SK-MEL-5 (cell line): ENCODE results near the gene AGBL4. TPM values are rescaled to one million over a fixed set of nuclear protein-coding genes. Genes with fewer than 3 reads are reported as not detected.

ENCODE experiments used
- DNase-seq: peaks from one replicate; pipeline ENCODE4 v3.0.0-alpha.2; 2016; ENCODE audit warnings: low read depth, low spot score
- in situ Hi-C: cut with HindIII; loops from 2 replicates; pipeline ENCODE4 v1.10.0; 2016; ENCODE audit warnings: low sequenced_read_pairs, high pct_unique_total_duplicates, low pct_unique_long_range_greater_than_20kb
- total RNA-seq: library from RNA; depleted of rRNA; stranded (reverse); fragments of >200 nt; shearing (Covaris generic); gene quantifications from 2 replicates; pipeline ENCODE4 v1.2.3, GENCODE V29; 2014

The AGBL4 gene
- total RNA-seq, 1 experiment from 2014 or later = 0.50 TPM

DNA sequence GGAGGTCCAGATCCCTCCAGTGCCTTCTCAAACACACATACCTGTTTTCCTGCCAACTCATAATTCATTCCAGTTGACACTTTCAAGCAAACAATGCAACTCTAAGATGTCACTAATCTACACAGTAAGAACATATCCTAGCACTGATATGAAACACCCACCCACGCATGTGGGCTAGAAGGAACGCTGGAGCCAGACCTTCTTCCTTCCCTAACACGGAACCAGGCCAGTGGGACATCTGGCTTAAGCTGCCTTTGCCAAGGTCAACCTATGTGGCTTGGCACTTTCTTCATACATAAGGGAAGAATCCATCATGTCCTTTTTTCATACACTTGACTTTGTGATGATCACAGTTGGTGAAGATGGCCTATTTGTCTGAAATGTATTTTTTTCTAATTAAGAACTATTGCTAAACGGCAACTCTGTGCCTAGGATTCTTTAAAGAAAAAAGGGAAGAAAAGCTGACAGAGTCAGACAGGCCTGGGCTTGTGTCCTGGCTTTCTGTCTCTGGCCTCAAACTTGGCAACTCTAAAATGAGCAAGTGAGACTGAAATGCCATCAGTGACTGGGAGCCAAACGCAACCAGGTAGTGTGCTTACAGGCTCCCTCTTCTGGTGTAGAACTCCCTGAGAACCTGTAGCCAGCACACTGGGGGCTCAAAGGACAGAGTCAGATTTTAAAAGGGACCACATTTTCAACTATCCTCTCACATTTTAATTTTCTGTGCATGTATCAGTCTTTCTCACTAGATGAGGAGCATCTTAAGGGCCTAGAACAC is 1154.4 kb downstream of the AGBL4 start:
- in situ Hi-C loops = no loop called here
- no peak for DNase-seq

DNA sequence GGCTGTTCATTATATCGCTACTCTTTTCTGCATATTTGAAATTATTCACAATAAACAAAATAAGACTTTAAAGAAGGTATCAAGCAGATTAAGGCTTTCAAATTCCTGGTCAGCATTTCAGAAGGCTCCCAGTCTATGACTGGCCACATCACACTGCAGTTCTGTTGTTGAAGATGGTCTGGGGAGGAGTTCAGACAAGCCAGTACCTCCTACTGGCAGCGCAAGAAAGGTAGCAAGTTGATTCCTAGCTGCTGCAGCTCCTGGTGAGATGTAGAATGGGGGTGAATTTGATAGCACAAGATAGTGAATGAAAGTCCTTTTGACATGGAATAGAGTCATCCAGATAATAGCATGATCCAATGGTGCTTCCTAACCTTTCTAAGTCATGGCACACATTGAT is 1158.8 kb downstream of the AGBL4 start:
- in situ Hi-C loops = no loop called here
- DNase-seq = no peak

DNA sequence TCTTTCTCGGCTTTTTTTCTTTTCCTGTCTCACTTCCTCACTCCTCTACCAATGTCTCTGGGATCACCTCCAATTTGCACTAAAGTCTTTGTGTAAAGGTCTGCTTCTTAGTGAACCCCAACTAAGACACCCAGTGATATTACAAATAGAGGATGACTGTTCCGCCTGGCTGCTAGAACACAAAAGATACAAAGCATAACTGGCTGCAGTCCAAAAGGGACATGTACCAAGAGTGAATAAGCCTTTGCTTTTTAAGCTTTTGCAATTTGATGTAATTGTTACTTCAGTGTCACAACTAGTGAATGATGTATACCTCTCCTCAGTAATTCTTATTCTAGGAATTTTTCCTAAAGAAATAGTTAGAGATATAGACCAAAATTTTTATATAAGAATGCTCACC is 1164.3 kb downstream of the AGBL4 start:
- DNase-seq = no peak
- in situ Hi-C loops = no loop called here

DNA sequence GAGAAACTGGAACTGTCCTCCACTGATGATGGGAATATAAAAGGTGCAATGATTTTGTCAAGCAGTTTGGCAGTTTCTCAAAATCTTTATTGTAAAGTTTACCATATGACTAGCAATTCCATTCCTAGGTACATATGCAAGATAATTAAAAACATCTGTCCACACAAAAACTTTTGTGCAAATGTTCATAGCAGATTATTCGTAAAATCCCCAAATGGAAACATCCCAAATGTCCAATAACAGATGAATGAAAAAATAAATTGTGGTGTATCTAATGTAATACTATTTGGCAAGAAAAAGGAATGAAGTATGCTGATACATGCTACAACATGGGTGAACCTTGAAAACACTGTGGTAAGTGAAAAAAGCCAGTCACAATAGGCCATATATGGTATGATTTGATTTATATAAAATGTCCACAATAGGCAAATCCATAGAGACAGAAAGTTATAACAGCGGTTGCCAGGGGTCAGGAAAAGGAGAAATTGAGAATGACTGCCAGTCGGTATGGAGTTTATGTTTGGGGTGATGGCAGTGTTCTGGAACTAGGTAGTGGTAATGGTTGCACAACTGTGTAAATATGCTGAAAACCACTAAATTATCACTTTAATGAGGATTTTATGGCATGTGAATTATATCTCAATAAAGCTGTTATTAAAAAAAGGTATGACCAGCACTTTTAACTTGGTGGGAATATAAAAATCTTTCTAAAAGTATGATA is 1165.4 kb downstream of the AGBL4 start:
- no peak for DNase-seq
- in situ Hi-C loops = no loop called here

DNA sequence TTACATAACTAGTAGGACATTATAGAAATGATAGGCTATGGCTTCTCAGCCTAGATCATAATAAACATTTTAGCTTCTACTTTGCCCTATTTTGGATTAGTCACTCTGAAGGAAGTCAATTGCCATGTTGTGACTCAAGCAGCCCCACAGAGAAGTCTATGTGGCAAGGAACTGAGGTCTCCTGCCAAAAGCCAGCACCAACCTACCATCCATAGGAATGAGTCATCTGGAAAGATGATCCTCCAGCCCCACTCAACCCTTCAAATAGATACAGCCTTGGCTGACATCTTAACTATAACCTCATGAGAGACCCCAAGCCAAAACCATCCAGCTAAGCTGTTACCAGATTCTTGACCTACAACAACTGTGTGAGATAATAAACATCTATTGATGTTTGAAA is 1170.7 kb downstream of the AGBL4 start:
- in situ Hi-C loops = no loop called here
- no peak for DNase-seq

DNA sequence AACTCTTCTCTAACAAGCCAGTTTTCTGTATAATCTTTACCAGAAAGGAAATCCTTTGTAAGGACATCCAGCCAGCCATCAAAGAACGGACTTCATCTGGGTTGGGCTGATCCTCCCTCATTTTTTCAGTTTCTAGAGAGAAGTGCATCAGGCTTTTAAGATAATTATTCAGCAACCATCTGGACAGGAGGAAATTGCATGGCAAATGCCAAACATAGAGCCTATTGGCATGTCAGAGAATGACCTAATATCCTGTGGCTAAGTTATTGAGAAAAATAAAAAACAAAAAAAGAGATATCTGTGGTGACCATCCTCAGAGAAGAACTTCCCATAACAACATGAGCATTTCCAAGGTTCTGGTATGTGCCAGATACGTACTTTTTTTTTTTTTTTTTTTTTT is 1172.1 kb downstream of the AGBL4 start:
- in situ Hi-C loops = no loop called here
- DNase-seq = no peak

DNA sequence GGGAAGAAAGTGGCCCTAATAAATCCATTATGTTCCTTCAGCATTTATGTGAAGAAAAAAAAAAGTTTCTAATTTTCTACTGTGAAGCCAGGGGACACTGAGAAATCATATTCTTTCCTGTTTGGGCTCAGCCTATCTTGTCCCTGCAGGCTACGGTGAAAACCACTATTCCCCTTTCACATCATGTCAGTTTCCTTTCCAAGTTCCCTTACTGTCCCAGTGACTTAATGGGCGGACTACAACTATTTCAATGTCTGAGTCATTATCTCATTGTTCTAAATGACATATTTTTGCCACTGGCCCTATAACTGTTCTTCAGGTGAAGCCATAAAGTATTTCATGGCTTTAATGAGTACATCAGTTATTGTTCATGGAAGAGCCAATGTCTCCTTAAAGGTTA is 1175.7 kb downstream of the AGBL4 start:
- in situ Hi-C loops = no loop called here
- no peak for DNase-seq

DNA sequence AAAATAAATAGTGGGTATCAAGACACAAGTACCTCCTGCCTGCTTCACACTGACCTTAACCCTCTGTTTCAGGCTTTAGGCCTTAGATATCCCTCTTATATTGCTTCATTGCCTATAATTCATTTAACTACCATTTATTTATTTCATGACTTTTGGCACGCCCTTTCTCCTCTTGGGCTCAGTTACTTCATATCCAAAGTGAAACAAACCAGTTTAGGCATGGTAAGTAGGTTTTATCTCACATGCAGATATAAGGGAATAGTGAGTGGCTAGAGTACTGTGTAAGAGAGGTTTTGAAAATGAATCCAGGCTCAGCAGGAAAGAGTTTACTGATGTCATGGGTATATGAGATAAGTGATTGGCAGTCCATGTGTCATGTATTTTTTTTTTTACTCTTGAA is 1177.3 kb downstream of the AGBL4 start:
- in situ Hi-C loops = no loop called here
- no peak for DNase-seq

DNA sequence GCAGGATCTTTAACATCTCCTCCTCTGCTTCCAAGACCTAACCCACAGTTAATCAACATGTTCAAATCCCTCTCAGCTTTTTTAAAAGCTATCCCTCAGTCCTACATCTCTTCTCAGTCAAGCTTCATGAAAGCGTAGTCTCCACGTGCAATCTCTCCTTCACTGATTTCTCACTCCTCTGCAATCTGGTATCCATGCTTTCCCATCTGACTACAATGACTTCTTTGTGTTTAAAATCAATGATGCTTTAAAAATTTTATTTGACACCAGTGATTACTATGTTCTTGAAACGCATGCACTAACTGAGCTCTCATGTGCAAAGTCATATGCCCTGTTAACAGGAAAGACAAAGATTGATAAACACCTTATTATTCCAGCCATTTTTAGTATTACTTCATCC is 1179.6 kb downstream of the AGBL4 start:
- in situ Hi-C loops = no loop called here

DNA sequence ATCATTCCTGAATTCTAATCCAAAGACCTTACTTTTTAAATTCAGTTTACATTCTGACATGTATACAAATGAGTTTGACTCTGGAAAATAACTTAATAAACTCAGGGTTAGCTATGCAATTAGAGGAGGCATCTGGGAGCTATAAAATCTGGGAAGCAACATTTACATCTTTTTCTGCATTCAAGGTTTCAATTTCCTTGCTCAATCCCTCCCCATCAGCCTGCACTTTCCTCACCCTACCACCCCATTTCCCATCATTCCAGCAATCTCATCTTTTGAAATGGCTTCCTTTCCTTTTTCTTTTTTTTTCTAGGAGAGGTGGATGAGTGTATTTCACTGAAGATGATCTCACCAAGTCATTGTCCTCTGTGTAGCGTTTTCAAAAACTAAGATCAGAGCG is 1181.8 kb downstream of the AGBL4 start:
- no peak for DNase-seq
- in situ Hi-C loops = no loop called here

More for the DNA sequence above, 1179.6 kb downstream of the AGBL4 start:
- peak; percentile 46 for DNase-seq

DNA sequence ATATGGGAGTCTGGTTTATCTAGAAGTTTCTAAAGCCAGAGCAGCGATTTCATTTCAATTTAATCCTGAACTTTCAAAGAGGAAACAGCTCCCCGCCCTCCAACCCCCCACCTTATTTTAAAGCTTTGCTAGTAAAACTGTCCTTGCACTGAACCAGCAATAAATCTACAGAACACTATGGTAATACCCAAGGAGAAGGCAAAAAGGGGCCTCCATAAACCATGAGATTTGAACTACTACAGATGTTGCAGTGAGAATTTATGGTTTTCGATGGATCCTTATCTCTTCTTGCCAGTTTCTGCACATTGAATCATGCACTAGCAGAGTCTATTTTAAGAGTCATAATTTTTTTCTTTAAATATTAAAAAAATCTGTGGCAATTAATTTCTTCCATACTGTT is 1182.3 kb downstream of the AGBL4 start:
- DNase-seq = no peak
- in situ Hi-C loops = no loop called here

DNA sequence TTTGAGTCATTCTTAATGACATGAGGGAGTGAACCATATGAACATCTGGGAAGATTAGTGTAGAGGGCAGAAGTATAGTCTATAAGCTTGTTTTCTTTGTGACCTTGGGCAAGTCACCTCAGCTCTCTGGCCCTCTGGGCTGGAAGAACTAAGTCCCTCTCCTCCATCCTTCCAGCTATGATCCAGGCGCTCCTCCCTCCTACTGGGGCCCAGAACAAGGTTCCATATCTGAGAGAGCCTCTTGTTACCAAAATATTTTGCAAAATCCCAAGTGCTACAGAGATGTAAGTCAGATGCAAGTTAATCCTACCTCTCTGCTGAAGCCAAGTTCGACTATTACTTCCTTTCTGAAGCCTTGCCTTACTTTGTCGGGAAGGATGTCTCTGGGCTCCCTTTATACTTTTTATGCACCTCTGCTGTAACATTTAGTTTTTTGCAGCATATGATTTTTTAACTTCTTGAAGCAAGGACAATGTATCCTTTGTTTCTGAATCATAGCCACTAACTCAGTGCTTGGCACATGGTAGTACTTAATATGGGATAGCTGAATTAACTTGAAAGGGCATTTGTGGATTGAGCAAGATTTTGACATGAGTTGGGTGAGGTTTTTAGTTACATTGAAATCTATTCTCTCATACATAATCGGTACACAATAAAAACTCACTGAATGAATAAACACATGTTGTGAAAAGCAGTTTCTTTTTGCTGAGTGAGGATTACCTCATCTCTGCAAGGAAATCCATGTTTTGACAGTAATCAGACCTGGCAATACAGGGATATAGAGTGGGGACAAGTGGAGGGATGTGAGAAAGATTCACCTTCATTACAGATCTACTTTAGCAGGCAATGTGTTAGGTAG is 1192.4 kb downstream of the AGBL4 start:
- in situ Hi-C loops = no loop called here
- no peak for DNase-seq

DNA sequence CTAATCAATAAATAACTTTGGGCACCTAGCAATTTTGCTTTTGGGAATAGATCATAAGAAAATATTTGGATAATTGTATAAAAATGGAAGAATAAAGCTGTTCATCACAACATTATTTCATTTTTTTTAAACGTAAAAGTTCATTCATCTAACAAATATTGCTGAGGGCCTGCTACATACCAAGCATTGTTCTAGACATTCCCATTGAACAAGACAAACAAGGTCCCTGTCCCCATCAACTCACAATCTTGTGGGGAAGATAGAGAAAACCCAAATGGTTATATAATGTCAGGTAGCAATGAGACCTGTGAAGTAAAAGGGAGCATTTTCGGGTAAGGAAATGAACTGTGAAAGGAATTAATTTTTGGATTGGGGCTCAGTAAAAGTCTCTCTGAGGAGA is 1193.0 kb downstream of the AGBL4 start:
- DNase-seq = no peak
- in situ Hi-C loops = no loop called here

DNA sequence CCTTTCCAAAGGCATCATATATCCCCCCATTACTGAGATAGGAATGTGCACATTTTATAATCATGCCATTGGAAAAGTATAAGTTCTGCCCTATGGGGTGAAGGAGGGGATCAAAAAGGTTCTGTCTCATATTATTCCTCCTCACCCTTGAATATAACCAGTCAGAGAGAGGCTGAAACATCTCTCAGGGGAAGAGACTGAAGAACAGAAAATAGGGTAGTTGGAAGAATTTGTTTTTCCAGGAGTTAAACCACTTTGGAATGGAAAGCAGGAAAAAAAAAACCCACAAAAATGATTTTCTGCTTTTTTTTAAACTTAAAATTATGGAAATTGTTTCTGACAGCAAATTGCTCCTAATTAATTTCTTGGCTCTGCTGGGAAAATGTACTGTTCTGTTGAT is 1194.3 kb downstream of the AGBL4 start:
- in situ Hi-C loops = no loop called here
- DNase-seq = no peak

DNA sequence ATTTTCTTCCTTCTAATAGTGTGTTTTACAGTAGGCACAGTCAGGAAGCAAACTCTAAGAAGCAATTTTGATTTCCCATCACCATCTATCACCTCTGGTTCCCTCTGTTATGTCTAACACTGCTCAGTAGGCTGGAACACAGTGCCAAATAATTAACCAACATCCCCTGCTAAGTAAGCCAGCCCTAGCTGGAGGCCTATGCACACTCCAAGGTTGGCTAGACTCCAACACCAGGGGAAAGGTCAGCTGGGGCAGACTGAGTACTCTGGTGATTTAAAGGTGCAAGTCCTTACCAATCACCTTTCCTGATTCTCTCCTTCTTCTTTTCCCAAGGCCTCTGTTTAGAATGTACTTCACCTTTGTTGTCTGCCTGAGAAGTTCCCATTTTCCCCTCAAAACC is 1200.6 kb downstream of the AGBL4 start:
- in situ Hi-C loops = no loop called here
- DNase-seq = no peak

DNA sequence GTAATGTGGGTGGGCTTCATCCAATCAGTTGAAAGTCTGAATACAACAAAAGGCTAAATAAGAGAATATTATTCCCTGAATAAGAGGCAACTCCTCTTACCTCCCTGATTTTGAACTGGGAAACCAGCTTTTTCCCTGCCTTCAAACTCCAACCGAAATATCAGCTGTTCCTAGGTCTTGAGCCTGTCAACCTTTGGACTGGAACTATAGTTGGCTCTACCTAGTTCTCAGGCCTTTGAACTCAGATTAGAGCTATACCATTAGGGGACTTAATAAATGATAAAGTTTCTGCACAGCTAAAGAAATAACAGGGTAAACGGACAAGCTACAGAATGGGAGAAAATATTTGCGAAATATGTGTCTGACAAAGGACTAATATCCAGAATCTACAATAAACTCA is 1203.3 kb downstream of the AGBL4 start:
- no peak for DNase-seq
- in situ Hi-C loops = no loop called here

DNA sequence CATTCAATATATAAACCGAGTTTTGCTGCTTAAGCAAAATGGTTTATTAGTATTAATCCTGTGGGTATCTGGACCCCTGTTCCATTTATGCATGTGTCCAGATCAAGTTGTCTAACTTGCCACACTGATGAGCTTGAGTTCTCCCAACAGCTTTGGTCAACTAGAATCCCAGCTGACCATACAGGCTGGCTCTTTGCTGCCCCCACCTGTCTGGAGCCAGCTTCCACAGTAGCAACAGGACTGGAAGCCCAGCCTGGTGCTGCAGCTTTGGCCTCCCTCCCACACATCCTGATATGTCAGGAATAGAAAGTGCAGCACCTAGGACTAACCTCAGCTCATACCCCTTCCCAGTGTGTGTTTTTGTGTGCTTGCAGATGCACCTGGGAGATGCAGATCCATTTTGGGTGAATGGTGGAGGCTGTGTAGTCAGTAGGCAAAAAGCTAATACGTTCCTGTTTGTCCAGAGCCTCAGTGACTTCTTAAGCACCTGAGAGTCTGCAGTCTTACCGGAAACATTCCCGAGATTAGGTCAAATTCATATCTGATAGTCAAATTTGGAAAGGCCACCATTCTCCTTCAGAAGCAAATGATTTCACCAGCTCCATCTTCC is 1206.1 kb downstream of the AGBL4 start:
- DNase-seq = peak; percentile 72
- in situ Hi-C loops = no loop called here

DNA sequence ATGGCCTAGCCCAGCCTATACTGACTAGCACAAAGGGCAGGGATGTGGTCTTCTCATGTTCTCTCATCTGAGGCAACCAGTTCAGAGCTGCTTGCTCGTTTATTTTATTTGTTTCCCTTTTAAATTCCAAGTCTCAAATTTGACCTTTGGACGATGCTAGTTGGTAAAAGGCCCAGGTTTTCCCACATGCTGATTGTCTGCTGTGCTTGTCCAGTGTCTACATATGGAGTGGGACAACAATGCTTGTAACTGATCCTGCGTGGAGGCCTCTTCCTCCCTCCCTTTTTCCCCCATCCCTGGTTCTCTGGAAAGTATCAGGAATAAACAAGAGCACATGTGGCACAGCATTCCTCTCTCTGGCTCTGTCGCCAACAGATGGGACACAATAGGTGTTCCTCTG is 1213.0 kb downstream of the AGBL4 start:
- no peak for DNase-seq
- in situ Hi-C loops = no loop called here
